ENCODE results near the gene FZR1.

- no peak for TF ChIP-seq POLR2AphosphoS5 (IDR thresholded peaks at IDR 0.05)
- TF ChIP-seq CTCF (IDR thresholded peaks at IDR 0.05) = no peak
- TF ChIP-seq POLR2A (IDR thresholded peaks at IDR 0.05) = no peak
- TF ChIP-seq EP300 (IDR thresholded peaks at IDR 0.05) = no peak
Measured at GRCh38 chr19:3565139-3565538, 59.0 kb downstream of the FZR1 start.

Data from suprapubic skin (tissue), 4 donors.